VCaP (cell line): ENCODE data around the gene PRR35.

Source experiments
- H3K27ac ChIP-seq: fragments of 450-650 bp; 2 replicates; pipeline ENCODE4 v1.5.1; 2017
- CTCF ChIP-seq: fragments of 450-650 bp; conservative IDR thresholded peaks from 2 replicates; pipeline ENCODE4 v1.5.1; 2017; ENCODE audit warnings: mild to moderate bottlenecking, moderate library complexity

The PRR35 gene

GRCh38 chr16:577796-578195 lies 17.6 kb downstream of the PRR35 start:
- TF ChIP-seq CTCF: no peak
- H3K27ac ChIP-seq: no peak overlapping the region

GRCh38 chr16:578232-578869 lies 18.2 kb downstream of the PRR35 start:
- TF ChIP-seq CTCF: no peak
- H3K27ac ChIP-seq: no peak overlapping the region

- peak; percentile 24; the same call in 1 of the 2 replicates for TF ChIP-seq CTCF
- H3K27ac ChIP-seq: no peak overlapping the region
These were observed 18.7 kb downstream of the PRR35 start for GRCh38 chr16:578870-579405.

GRCh38 chr16:580141-580945 lies 20.1 kb downstream of the PRR35 start:
- no peak for TF ChIP-seq CTCF

GRCh38 chr16:580946-581498 lies 20.8 kb downstream of the PRR35 start:
- TF ChIP-seq CTCF: no peak
- no peak overlapping the region for H3K27ac ChIP-seq

More at GRCh38 chr16:580141-580945, 20.1 kb downstream of the PRR35 start:
- no peak overlapping the region for H3K27ac ChIP-seq

- H3K27ac ChIP-seq: no peak overlapping the region
- TF ChIP-seq CTCF: no peak
These were observed 22.0 kb downstream of the PRR35 start for GRCh38 chr16:582218-582613.

GRCh38 chr16:582614-583331 lies 22.6 kb downstream of the PRR35 start:
- no peak for TF ChIP-seq CTCF
- no peak overlapping the region for H3K27ac ChIP-seq
